D341Med (cell line): ENCODE data around the gene KIF26B.

Experiments
- DNase-seq: peaks from one replicate; pipeline ENCODE4 v3.0.0; 2012; ENCODE audit warnings: low spot score

Gene KIF26B

DNA sequence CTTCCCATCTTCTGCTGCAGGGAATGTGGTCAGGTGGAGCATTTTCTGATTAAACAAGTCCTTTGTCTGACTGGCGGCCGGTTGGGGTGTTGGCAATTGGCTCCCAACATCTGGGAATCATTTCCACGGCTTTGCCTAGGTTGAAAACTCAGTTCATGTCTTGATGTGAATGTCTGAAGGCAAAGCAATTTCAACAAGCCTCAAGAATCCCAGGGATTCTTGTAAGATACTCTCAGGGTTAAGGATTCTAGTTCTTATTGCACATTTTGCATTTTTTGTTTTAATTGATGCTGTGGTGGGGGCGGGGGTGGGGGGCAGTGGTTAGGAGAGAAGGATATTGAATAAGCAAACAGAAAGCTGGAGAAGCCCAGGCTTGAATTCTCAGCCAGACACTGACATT lies 273.9 kb downstream of the KIF26B start:
- DNase-seq = no peak

DNA sequence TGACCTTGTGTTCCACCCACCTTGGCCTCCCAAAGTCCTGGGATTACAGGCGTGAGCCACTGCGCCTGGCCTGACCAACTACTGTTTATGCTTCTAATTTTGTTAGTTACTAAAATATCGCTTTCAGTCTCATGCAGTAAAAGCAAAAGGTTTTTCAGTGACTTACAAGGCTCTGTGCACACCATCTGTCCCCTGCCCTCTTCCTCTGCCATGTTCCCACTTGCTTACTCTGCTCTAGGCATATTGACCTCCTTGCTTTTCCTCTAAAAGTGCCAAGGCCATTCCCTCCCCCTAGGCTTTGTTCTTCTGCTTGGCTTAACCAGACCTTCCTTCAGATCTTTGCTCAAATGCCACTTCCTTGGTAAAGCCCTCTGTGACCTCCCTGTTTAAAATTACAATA lies 276.9 kb downstream of the KIF26B start:
- no peak for DNase-seq

DNA sequence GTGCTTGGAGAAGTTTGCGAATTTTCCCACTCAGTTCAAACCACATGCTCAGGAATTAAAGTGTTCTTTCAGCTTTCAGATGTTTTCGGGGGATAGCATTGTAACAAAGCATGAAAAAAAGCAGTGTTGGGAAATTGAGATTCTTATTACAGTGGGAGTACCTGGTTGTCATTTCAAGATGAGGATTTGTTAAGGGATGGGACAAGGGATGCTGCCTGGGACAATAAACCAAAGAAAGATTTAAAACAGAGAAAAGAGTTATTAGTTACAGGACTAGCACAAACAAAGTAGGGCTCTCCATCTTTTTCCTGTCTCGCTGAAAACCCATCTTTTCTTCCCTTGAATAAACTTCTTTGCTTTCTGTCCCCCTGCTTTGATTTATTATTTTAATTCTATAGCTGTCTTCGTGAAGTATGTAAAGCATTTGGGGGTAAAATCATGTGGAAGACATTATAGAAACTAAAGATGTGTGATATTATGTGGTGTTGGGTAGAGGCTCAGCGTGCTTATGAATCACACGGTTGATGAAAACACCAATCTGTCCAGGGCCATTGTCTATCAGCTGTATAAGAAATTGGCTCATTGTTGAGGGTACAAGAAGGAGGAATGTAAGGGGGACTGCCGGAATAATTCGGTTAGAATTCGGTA lies 277.6 kb downstream of the KIF26B start:
- DNase-seq = no peak

DNA sequence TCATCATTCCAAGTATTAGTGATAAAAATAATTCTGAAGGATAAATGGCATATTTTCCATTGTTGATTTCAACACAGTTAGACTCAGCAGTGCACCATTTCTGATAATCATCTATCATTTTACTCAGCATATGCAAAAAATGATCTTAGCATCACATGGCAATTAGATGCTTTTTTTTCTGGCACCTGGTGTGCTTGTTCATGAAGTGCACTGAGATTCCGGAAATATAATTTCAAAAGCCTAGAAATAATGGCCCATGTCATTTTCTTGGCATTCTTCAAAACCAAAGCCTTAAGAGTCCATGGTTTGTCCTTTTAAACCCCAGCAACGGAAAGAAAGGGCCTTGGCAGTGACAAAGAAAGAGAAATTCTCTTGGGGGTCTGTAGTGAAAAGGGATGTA lies 278.8 kb downstream of the KIF26B start:
- no peak for DNase-seq

DNA sequence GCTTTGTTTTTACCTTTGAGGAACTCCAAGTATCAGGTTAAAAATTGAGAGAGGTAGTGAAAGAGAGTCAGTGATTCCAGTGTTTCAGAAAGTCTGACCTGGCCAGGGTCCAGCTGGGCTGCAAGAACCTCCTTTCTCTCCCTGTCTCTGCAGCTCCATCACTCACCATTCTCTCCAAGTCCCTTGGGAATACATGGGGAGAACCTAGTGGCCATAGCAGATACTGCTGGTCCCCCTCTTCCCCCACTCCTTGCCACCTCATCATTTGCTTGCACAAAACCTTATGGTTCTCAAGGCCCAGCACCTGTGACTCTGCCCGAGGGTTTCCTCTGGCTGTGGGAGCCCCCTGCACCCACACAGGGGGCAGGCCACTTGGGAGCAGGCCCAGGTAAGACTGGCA lies 279.5 kb downstream of the KIF26B start:
- DNase-seq = no peak

DNA sequence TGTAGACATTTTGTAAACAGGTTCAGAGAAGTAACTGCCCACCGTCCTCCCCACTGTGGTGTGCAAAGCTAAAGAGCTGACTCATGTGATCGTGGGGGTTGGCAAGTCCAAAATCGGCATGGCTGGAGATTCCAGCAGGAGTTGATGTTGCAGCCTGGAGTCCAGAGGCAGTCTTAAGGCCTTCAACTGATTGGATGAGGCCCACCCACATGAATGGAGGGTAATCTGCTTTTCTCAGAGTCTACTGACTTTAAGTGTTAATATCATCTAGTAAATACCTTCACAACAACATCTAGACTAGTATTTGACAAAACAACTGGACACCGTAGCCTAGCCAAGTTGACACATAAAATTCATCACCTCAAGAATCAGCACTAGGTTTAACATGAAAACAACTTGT lies 281.6 kb downstream of the KIF26B start:
- no peak for DNase-seq

DNA sequence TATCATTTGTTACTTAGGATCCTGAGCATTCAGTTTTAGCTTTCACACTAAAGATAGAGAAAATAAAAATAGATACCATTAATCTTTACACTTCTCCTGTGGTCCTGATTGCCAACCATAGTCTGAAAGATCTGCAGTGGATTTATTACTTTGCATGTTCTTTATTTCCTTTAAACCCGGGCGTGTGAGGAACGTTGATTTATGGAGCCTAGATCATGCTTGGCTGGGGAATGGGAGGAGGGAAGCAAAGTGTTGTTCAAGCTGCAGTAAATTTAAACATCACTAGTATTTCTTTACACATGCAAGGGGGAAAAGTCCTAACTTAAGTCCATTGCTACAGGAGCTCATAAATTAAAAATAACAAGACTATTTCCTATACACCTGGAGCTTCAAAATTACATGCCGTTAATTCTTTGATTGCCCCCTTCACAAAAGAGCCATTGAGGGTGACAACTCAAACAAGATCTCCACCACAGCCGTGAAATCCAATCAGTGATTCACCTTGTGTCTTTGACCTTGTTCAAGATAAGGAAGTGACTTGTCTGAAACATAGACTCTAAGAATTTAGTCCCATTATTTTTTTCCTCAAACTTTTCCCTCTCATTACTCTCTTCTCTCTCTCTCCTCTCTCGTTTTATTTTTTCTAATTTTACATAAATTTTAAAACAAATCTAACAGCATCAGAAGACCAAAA lies 282.7 kb downstream of the KIF26B start:
- no peak for DNase-seq

DNA sequence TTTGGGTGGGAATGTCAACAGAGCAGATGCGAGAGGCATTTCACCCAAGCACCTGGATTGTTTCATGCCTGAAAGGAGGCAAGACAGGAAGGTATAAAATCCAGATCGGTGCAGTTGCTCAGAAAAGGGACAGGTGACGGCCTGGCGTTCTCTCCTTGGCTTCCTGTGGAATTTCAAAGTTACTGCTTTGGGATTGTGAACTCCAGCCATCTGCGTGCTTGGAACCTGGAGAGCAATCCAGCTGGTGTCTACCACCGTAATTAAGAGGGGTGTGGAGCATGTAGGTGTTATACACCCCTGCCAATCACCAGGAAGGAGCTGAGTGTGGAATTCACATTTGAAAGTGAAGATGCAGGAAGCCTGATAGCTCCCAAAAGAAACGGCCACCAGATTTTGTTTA lies 286.1 kb downstream of the KIF26B start:
- no peak for DNase-seq

DNA sequence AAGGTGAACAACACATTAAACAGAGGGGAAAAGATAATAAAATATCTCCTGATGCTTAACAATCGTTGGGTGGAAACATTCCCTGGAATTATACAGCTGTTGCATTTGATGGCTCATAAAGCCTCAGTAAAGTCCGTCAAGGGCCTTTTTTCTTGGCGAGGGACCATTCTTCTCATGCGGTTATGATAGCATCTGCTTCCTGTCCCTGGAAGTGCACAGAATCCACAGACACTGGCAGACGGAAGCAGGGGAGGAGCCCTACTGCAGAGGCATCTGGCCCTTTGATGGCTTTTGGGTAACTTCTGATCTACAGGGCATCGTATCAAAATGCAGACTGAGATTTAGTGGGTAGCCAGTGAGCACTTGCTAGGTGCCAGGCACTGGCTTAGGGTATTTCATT lies 286.9 kb downstream of the KIF26B start:
- no peak for DNase-seq

DNA sequence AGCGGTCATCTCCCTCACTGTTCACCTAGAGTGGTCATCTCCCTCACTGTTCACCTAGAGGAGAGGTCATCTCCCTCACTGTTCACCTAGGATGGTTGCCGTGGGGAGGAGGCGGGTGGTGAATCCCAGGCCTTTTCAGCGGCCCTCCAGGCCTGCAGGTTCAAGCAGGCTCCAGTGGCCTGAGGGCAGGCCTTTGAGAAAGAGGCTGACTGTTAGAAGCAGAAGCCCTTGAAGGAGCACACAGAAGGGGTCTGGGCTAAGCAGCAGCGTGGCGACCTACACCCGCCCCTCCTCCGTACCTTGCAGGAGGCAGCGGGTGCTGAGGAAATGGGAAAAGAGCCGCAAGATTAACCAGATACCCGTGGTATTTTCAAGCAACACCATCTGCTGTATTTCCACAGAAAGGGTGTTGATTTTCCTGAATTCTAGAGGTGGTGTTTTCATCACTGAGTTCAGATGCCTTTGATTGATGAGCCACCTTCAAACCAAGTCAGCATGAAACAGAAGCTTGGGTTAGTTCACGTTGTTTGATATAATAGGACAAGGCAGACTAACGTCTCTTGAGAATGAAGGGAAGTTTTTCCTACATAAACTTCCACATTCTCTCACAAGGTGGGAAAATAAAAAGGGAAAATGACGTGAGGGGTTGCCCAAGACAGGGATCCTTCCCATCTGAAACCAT lies 289.5 kb downstream of the KIF26B start:
- no peak for DNase-seq

DNA sequence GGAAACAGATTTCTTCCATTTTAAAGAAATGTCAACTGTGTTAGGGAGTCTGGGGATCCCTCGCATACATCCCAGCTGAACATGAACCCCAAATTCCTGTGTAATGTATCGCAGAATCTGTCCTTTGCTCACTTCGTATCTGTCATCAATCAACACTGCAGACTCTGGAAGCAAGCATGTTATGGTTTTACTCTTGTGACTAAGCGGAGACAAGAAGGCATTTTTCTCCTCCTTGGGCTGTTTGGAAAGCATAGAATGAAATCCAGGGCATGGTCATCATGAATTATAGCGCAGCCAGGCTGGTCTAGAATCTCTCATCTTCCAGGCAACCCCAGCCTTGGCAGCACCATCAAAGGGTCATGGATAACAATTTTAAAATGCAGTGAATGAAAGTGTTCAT lies 290.2 kb downstream of the KIF26B start:
- no peak for DNase-seq

DNA sequence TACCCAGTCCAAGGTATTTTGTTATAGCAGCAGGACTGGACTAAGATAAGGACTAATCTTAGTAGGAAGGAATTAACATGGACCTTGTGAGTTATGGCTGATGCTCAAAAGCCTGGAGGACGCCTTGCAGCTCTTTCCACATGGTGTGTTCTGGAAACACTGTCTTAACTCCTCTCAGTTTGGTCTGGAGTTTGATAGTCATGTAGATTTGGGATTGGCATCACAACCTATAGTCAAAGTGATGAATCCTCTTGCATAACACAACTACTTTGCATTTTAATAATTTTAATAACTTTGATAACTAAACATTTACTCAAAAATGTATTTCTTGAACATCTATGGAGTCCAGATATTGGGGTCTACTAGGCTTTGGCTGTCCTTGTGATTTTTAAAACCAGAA lies 293.7 kb downstream of the KIF26B start:
- no peak for DNase-seq

DNA sequence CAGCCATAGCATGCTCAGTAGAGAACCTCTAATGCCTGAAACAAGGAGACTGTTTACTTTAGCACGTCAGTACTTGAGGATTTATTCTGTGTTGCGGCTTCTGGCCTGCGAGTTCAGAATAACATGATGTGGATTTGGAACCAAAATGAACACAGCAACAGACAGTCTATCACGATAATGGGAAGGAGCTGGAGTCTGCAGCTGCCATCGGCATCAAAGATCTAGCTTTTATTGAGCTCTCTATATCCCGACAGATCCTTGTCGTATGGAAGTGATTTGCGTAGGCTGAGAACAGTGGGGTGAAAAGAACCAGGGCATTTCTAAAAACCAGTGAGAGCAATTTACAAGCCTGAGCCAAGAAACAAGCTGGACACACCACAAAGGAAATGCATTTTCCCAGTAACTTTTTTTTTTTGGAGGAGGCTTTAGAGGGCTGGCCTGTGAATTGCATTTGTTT lies 294.2 kb downstream of the KIF26B start:
- DNase-seq = no peak

DNA sequence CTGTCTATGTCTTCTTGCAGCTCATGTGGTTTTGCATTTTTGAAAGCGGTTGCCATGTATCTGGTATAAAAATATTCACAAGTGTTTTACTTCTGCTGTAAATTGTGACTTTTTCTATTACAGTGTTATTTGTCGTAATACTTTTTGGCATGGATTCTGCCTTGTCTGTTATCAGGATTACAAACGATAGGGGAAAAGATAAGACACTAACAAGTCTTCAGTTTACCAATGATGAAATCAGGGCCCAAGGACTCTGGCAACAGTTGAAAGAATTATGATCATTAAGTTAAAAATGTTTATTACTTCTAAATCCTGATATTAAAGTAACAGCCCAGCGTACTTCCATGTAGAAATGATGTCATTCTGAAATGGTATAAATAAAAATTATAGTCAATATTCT lies 298.8 kb downstream of the KIF26B start:
- DNase-seq = no peak

DNA sequence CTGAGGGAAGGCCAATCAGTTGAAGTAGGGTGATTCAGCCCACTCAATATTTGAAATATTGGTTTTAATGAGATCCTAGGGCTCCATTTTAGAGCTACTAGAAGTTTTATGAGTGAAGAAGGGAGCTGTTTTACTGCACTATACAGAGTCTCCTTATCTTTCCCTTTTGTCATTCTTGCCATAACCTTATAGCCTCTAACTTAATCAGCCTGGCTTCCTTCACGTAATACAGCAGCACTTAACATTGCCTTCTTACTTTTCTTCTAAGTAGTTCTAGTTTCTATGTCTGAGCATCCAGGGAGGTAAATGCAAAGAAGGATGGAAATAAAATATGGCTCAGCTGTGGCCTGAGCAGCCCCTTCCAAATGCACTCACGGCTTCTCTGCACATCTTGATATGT lies 299.3 kb downstream of the KIF26B start:
- DNase-seq = no peak

DNA sequence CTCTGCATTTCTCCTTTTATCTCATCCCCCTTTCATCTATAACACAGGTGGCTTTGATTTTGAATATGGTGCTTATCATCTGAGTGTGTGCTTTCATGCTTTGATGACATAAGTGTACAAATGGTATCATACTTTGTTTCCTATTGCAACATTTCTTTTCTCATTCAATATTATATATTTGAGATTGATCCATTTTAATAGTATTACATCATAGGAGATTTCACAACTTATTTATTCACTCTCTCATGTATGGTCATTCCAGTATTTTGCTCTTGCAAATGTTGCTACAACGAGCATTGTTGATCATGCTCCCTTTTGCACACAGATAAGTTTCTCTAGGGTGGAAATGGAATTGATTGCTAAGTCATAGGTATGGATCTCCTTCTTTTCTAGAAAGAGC lies 302.8 kb downstream of the KIF26B start:
- no peak for DNase-seq

DNA sequence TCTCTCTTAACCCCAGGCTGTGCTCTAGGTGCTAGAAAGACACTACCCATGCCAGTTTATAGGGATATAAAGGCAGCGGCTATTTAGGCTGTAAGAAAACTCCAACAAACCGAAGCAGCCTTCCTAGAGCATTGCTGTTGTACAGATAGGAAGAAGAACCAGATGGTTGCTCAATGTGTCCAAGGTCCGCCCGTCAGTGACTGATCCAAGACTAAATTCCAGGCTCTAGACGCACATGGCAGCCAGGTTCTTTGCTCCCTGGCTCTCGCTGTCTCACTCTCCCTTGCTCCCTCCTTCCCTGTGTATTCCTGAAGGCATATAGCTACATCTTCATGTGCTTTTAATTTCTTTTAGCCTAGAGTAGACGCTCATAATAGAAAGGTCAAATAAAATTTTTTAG lies 303.4 kb downstream of the KIF26B start:
- no peak for DNase-seq

DNA sequence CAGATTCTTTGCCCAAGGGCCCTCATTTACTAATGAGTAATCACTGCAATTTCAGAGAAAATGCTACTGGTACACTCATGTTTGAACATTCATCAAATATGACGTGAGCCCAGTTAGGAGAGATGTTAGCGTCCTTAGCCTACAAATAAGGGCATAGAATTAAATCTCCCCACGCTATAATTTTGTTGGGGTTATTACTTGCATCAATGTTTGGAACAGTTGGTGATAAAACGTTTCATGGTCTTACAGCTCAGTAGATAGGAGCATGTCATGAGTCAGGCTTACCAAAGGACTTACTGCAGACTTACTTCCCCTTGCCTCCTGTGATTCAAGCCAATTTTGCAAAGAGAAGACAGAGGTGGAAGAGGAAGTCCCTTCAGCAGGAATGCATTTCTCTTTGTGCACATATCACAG lies 304.0 kb downstream of the KIF26B start:
- DNase-seq = no peak

DNA sequence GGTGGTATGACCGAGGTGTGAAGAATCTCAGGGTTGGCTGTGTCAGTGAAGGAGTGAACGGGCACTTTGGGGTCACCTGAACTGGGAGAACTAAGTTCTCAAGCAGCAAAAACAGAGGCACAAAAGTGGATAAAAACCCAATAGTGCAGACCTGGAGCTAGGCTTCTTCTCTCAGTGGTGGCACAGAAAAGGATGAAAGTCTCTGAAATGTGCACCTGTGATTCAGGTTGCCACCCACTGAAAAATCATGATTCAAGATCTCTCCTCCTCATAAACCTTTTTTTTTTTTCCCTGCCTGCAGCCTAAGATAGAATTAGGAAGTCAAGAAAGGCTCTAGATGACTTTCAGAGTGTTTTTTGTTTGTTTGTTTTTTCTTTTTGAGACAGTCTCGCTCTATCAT lies 304.8 kb downstream of the KIF26B start:
- DNase-seq = no peak

DNA sequence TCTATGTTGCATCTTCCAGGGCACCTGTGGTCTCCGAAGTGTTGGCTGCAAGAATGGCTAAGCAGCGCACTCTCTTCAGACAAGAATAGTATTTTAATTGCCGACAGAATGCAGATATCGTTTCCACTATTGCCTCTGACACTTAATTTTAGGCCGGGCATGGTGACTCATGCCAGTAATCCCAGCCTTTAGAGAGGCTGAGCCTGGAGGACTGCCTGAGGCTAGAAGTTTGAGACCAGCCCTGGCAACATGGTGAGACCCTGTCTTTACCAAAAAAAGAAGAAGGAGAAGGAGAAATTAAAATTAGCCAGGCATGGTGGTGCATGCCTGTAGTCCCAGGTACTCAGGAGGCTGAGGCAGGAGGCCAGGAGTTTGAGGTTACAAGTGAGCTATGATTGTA lies 306.9 kb downstream of the KIF26B start:
- DNase-seq = no peak

DNA sequence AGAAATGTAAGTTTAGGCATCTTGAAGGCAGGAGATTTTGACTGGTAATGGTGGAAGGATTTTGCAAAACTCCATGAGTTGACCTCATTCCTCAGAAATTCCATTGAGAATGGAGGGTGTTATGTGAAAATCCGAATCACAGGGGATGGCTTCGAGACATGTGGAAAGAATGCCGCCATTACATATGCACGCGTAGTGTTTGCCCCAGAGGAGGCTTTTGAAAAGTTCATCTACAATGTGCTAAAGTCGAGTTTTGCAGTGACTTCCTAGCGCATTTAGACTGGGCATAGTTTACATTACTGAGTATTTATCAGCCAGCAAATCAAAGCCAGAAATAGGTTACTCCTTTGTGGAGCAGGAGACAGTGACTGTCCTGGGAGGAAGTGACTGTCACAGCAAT lies 307.4 kb downstream of the KIF26B start:
- no peak for DNase-seq

DNA sequence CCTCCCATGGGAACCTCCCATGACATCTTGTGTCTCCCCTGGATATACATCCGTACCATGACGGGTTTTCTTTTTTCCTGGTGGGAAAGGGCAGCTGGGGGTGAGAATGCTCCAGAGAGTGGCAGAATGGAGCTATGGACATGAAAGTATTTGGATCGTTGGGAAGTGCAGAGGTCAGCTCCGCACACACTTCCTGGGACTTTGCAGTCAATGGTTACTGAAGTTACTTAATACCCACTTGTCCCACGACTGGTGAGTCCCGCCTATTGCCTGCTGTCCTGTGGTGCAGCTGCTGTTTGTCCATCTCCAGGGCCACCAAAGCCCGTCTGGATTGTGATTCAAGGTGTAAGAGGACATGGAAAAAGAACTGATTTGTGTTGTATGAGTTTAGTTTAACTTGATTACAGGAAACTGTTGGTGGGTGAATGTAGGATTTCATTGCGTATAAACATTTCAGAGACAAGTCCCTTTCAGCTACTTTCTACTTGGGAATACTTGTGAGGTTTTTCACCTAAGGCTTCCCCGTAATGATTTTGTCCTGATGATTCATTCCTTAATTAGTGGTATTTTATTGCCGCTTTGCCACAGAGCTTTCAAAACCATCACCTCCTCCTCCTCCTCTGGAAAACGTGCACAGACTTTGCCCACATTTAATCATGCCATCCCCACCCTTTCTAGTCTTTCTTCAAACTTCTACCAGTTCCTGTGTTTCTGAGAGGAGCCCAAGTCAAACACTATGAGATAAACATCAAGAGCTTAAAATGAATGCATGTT lies 308.8 kb downstream of the KIF26B start:
- no peak for DNase-seq

DNA sequence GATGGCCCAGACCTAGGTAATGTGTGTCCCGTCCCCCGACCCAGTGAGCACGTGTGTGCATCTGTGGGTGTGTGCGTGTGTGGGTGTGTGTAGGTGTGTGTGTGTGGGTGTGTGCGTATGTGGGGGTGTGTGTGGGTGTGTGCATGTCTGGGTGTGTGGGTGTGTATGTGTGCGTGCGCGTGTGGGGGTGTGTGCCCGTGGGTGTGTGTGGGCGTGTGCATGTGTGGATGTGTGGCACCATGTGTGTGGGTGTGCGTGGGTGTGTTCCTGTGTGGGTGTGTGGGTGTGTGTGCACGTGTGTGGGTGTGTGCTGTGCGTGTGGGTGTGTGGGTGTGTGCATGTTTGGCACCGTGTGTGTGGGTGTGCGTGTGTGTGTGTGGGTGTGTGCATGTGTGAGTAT lies 309.5 kb downstream of the KIF26B start:
- no peak for DNase-seq
